ENCODE measurements around the gene DEGS2. TPM values are rescaled to one million over a fixed set of nuclear protein-coding genes. Genes with fewer than 3 reads are reported as not detected.

DEGS2 gene
- total RNA-seq (2022; extraction: Qiagen RNA extraction) = 1.5 to 3.3 TPM (median 2.8 TPM) in 5 replicates

DNA sequence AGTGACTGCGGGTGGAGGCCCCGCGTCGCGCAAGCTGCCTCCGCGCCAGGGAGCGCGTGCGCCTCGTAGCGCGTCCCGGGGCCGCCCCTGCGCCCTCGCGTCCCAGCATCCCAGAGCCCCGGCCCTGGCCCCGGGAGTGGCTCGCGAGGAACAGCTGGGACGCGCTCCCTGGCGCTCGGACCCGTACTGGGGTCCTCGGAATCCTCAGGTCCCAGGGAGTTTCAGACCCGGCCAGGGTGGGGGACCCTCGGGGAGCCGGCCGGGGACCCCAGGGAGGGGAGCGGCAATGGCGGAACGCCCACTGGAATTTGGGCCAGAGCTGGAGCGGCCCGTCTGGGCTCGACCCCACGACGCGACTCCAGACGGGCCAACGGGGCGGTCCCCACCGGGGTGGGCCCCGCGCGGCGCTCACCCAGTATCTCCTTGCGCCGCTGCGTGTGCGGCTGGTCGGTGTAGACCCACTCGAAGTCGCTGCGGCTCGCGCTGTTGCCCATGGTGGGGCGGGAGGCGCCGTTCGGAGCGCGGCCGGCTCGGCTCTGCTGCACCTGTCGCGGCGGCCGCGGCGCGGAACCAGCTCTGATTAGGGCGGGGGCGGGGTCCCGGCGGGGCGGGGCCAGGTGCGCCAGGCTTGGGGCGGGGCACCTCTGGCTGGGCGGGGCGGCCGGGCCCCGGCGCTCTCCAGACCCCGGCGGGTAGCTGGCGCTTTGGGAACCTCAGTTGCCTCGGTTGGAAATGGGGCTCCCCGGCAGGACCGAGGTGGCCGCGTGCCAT lies at the start of gene DEGS2:
Gene DEGS2 (minus strand): TSS at position 552 of the 771 bp plus-strand sequence. CDS start 58 bp downstream, at position 494.

Other genes starting within 250 kb of the DEGS2 start
- gene EVL, start 94.2 kb downstream of the DEGS2 start, total RNA-seq (2022; extraction: Qiagen RNA extraction) = 23.1 to 34.5 TPM (median 33.5 TPM) in 5 replicates
- 66.0 to 78.8 TPM (median 68.8 TPM) in 5 replicates for gene YY1, start 79.5 kb upstream of the DEGS2 start, total RNA-seq (2022; extraction: Qiagen RNA extraction)
- 7.1 to 10.2 TPM (median 8.6 TPM) in 5 replicates for gene SLC25A29, start 146.8 kb upstream of the DEGS2 start, total RNA-seq (2022; extraction: Qiagen RNA extraction)
- gene SLC25A47, start 163.7 kb upstream of the DEGS2 start, total RNA-seq (2022; extraction: Qiagen RNA extraction) = not detected in 5 replicates
- gene WDR25, start 216.8 kb upstream of the DEGS2 start, total RNA-seq (2022; extraction: Qiagen RNA extraction) = 8.1 to 10.5 TPM (median 10.0 TPM) in 5 replicates

Measured in A549 treated with dexamethasone at 1 μM for 4 hours (cell line).